ENCODE measurements around the gene ZNF678.

The ZNF678 gene

DNA sequence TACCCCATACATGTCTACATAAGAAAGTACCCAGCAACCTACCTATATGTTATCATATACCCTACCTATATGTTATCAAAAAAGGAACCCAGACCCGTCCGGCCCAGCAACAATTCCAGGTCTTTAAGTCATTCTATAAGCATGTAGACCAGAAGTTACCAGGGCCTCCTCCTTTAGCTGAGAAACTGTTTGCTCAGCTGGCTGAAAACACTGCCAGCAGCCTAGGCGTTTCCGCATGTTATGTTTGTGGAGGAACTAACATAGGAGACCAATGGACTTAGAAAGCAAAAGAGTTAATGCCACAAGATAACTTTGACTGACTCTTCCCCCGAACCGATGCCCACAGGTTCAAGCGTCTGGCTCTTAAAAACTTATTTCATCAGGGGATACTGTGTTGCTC is 7.1 kb upstream of the ZNF678 start:
- H2BK15ac ChIP-seq (ENCODE audit: low read depth, poor library complexity, severe bottlenecking): no peak overlapping the region
- no peak overlapping the region for H3K4me2 ChIP-seq (ENCODE audit: low read length, poor library complexity, severe bottlenecking)
- no peak overlapping the region for H4K91ac ChIP-seq (ENCODE audit: low read length)
- no peak overlapping the region for H2BK12ac ChIP-seq (ENCODE audit: low read length in 2 of 2)
- DNase-seq: no peak
- H3K18ac ChIP-seq (ENCODE audit: low read depth in 1 of 2, low read length in 2 of 2): no peak overlapping the region
- no peak overlapping the region for H3K27ac ChIP-seq (ENCODE audit: low read length, poor library complexity, severe bottlenecking)
- H3K23ac ChIP-seq (ENCODE audit: low read length in 2 of 2): no peak overlapping the region
- no peak overlapping the region for H3K9ac ChIP-seq (ENCODE audit: low read length)
- no peaks in the 10 kb centered on the region for H3K36me3 ChIP-seq (ENCODE audit: control insufficient read depth in 1 of 2, insufficient read depth in 2 of 2, low read depth in 1 of 2, low read length in 2 of 2)
- no peak overlapping the region for H2AFZ ChIP-seq (ENCODE audit: low read depth, low read length)
- peaks cover 15% of the 10 kb centered on the region for H3K9me3 ChIP-seq (ENCODE audit: control insufficient read depth, low read length)
- H3K4me3 ChIP-seq (ENCODE audit: insufficient read depth in 1 of 2, low read depth in 1 of 2, low read length in 2 of 2): no peak overlapping the region
- no peak overlapping the region for H2BK5ac ChIP-seq (ENCODE audit: low read depth, low read length, poor library complexity, severe bottlenecking)
- no peak overlapping the region for H2BK120ac ChIP-seq (ENCODE audit: low read depth, low read length)
- no peak overlapping the region for H4K8ac ChIP-seq (ENCODE audit: low read length)
- H3K14ac ChIP-seq (ENCODE audit: low read length in 2 of 2): no peak overlapping the region
- H3K79me1 ChIP-seq (replicated peaks; ENCODE audit: low read length, poor library complexity, severe bottlenecking): no peaks in the 10 kb centered on the region
- no peak overlapping the region for H2AK5ac ChIP-seq (ENCODE audit: low read length, severe bottlenecking)
- peaks cover 0 to 32% of the 10 kb centered on the region in 2 experiments for H3K27me3 ChIP-seq (ENCODE audit: control insufficient read depth in 1 of 2, insufficient read depth in 1 of 2, low read length in 2 of 2)
- H3K4me1 ChIP-seq (ENCODE audit: control insufficient read depth, insufficient read depth, low read depth, low read length): no peaks in the 10 kb centered on the region
- no peak overlapping the region for H3K4ac ChIP-seq (ENCODE audit: low read depth in 1 of 2, low read length in 2 of 2)
- WGBS: 91% methylated on average over 7 of the region's 7 CpGs

DNA sequence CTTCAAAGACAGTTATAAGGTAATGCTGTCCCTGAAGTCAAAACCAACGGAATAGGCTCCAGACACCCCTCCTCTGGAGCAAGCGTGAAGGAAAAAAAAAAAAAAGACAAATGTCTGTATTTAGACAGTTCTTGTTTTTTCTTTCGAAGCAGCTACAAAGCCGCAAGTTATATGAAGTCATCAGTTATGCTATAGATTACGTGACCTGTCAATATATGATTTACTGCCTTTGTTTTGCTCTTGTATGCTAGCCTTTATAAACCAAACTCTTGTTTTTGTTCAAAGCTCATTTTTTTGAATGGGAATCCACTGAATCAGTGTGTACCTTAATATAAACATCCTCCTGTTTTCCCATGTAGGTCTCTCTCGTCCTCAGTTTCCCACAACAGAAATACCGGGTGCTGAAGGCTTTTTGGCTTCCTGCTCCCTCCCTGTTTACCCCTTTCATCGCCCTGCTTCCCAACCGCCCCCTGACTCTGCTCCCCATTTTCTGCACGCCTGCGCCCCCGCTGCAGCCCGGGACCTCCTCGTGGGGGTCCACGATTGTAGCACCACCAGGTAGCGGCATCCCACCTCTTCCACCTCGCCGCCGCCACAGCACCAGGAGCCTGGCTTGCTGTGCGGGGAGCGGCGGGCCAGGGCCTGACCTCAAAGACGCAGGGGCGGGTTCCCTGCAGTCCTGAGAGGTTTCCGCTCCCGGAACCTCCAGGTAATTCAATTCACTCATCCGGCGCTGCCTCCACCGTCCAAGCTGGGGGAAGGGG is 5.2 kb upstream of the ZNF678 start:
- Histone ChIP-seq H3K23ac (ENCODE audit: low read length in 2 of 2) (no peak overlapping the region), H3K4ac (ENCODE audit: low read depth in 1 of 2, low read length in 2 of 2) (no peak overlapping the region), H2BK5ac (ENCODE audit: low read depth, low read length, poor library complexity, severe bottlenecking) (no peak overlapping the region), H3K9ac (ENCODE audit: low read length) (no peak overlapping the region), H3K14ac (ENCODE audit: low read length in 2 of 2) (no peak overlapping the region), H3K36me3 (ENCODE audit: control insufficient read depth in 1 of 2, insufficient read depth in 2 of 2, low read depth in 1 of 2, low read length in 2 of 2) (no peaks in the 10 kb centered on the region), H2AFZ (ENCODE audit: low read depth, low read length) (no peak overlapping the region), H3K79me1 (replicated peaks; ENCODE audit: low read length, poor library complexity, severe bottlenecking) (peaks cover 3% of the 10 kb centered on the region), H4K8ac (ENCODE audit: low read length) (no peak overlapping the region), H2BK120ac (ENCODE audit: low read depth, low read length) (no peak overlapping the region), H3K27me3 (ENCODE audit: control insufficient read depth in 1 of 2, insufficient read depth in 1 of 2, low read length in 2 of 2) (peaks cover 0 to 36% of the 10 kb centered on the region in 2 experiments), H3K9me3 (ENCODE audit: control insufficient read depth, low read length) (peaks cover 11% of the 10 kb centered on the region), H3K18ac (ENCODE audit: low read depth in 1 of 2, low read length in 2 of 2) (no peak overlapping the region), H2AK5ac (ENCODE audit: low read length, severe bottlenecking) (no peak overlapping the region), H2BK12ac (ENCODE audit: low read length in 2 of 2) (no peak overlapping the region), H3K4me1 (ENCODE audit: control insufficient read depth, insufficient read depth, low read depth, low read length) (peaks cover 3% of the 10 kb centered on the region), H3K27ac (ENCODE audit: low read length, poor library complexity, severe bottlenecking) (no peak overlapping the region), H3K4me2 (ENCODE audit: low read length, poor library complexity, severe bottlenecking) (no peak overlapping the region), H2BK15ac (ENCODE audit: low read depth, poor library complexity, severe bottlenecking) (no peak overlapping the region), H4K91ac (ENCODE audit: low read length) (no peak overlapping the region), H3K4me3 (ENCODE audit: insufficient read depth in 1 of 2, low read depth in 1 of 2, low read length in 2 of 2) (no peak overlapping the region)
- no peak for DNase-seq
- WGBS: 91% methylated on average over 29 of the region's 29 CpGs

DNA sequence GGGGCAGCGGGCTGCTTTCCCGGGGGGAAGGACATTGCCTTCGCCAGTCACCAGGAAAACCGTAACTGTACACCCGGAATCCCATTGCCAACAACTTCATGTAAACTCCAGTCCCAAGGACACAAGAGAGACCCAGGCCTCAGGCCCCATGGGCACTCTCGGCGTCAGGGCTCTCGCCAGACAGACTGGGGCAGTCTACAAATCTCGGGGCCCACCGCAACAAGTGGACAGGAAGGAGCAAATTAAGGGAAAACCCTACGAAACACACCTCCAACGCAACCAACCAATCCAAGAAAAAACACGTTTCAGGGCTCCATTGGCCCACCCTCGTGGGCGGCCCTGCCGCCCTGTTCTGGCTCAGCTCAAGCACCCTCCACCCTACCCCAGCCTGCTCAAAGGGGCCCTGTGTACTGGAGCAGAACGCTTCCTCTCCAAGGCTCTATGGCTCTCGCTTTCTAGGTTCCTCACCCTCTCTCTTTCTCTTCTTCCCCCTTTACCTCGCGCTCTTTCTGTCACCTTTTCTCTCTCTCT is 4.6 kb upstream of the ZNF678 start:
- Histone ChIP-seq H3K14ac (ENCODE audit: low read length in 2 of 2) (no peak overlapping the region), H4K91ac (ENCODE audit: low read length) (no peak overlapping the region), H3K4ac (ENCODE audit: low read depth in 1 of 2, low read length in 2 of 2) (no peak overlapping the region), H2BK15ac (ENCODE audit: low read depth, poor library complexity, severe bottlenecking) (no peak overlapping the region), H2AFZ (ENCODE audit: low read depth, low read length) (no peak overlapping the region), H3K27me3 (ENCODE audit: control insufficient read depth in 1 of 2, insufficient read depth in 1 of 2, low read length in 2 of 2) (peaks cover 0 to 36% of the 10 kb centered on the region in 2 experiments), H3K4me2 (ENCODE audit: low read length, poor library complexity, severe bottlenecking) (no peak overlapping the region), H3K4me1 (ENCODE audit: control insufficient read depth, insufficient read depth, low read depth, low read length) (peaks cover 3% of the 10 kb centered on the region), H3K18ac (ENCODE audit: low read depth in 1 of 2, low read length in 2 of 2) (no peak overlapping the region), H2BK5ac (ENCODE audit: low read depth, low read length, poor library complexity, severe bottlenecking) (no peak overlapping the region), H4K8ac (ENCODE audit: low read length) (no peak overlapping the region), H2BK12ac (ENCODE audit: low read length in 2 of 2) (no peak overlapping the region), H3K23ac (ENCODE audit: low read length in 2 of 2) (no peak overlapping the region), H3K9ac (ENCODE audit: low read length) (no peak overlapping the region), H2BK120ac (ENCODE audit: low read depth, low read length) (no peak overlapping the region), H3K9me3 (ENCODE audit: control insufficient read depth, low read length) (peaks cover 11% of the 10 kb centered on the region), H2AK5ac (ENCODE audit: low read length, severe bottlenecking) (no peak overlapping the region), H3K27ac (ENCODE audit: low read length, poor library complexity, severe bottlenecking) (no peak overlapping the region), H3K4me3 (ENCODE audit: insufficient read depth in 1 of 2, low read depth in 1 of 2, low read length in 2 of 2) (no peak overlapping the region), H3K36me3 (ENCODE audit: control insufficient read depth in 1 of 2, insufficient read depth in 2 of 2, low read depth in 1 of 2, low read length in 2 of 2) (no peaks in the 10 kb centered on the region), H3K79me1 (replicated peaks; ENCODE audit: low read length, poor library complexity, severe bottlenecking) (peaks cover 3% of the 10 kb centered on the region)
- DNase-seq: no peak
- WGBS: 93% methylated on average over 20 of the region's 20 CpGs

DNA sequence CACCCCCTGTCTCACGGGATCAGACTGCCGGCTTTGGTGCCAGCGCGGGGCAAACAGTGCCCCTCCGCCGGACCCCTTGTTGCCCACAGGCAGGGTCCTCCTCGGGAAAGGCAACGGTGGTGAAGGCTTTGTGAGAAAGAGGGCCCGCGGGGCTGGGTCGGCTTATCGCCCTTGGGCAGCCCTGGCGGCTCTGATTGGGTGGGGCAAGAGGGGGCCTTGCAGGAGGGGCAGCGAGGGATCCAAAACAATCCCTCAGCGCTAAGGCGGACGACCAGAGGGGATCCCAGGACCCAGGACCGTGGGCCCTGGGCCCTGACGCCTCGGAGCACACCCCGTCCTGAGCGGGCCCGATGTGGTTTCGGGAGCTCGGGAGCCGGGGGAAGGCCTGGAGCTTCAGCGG is 3.9 kb upstream of the ZNF678 start:
- WGBS: 87% methylated on average over 26 of the region's 27 CpGs
- no peak overlapping the region for H3K18ac ChIP-seq (ENCODE audit: low read depth in 1 of 2, low read length in 2 of 2)
- H3K4me1 ChIP-seq (ENCODE audit: control insufficient read depth, insufficient read depth, low read depth, low read length): peaks cover 3% of the 10 kb centered on the region
- H3K4ac ChIP-seq (ENCODE audit: low read depth in 1 of 2, low read length in 2 of 2): no peak overlapping the region
- no peak overlapping the region for H2BK15ac ChIP-seq (ENCODE audit: low read depth, poor library complexity, severe bottlenecking)
- H3K23ac ChIP-seq (ENCODE audit: low read length in 2 of 2): no peak overlapping the region
- no peak overlapping the region for H3K14ac ChIP-seq (ENCODE audit: low read length in 2 of 2)
- H3K9me3 ChIP-seq (ENCODE audit: control insufficient read depth, low read length): peaks cover 11% of the 10 kb centered on the region
- H3K27ac ChIP-seq (ENCODE audit: low read length, poor library complexity, severe bottlenecking): no peak overlapping the region
- no peak overlapping the region for H3K9ac ChIP-seq (ENCODE audit: low read length)
- H4K91ac ChIP-seq (ENCODE audit: low read length): no peak overlapping the region
- no peak overlapping the region for H2AK5ac ChIP-seq (ENCODE audit: low read length, severe bottlenecking)
- H2BK5ac ChIP-seq (ENCODE audit: low read depth, low read length, poor library complexity, severe bottlenecking): no peak overlapping the region
- H3K4me3 ChIP-seq (ENCODE audit: insufficient read depth in 1 of 2, low read depth in 1 of 2, low read length in 2 of 2): no peak overlapping the region
- no peaks in the 10 kb centered on the region for H3K36me3 ChIP-seq (ENCODE audit: control insufficient read depth in 1 of 2, insufficient read depth in 2 of 2, low read depth in 1 of 2, low read length in 2 of 2)
- no peak overlapping the region for H2AFZ ChIP-seq (ENCODE audit: low read depth, low read length)
- H3K27me3 ChIP-seq (ENCODE audit: control insufficient read depth in 1 of 2, insufficient read depth in 1 of 2, low read length in 2 of 2): peaks cover 0 to 36% of the 10 kb centered on the region in 2 experiments
- no peak overlapping the region for H2BK12ac ChIP-seq (ENCODE audit: low read length in 2 of 2)
- DNase-seq: no peak
- H3K79me1 ChIP-seq (replicated peaks; ENCODE audit: low read length, poor library complexity, severe bottlenecking): peaks cover 3% of the 10 kb centered on the region
- no peak overlapping the region for H4K8ac ChIP-seq (ENCODE audit: low read length)
- no peak overlapping the region for H3K4me2 ChIP-seq (ENCODE audit: low read length, poor library complexity, severe bottlenecking)
- H2BK120ac ChIP-seq (ENCODE audit: low read depth, low read length): no peak overlapping the region

Data from mesenchymal stem cell (in vitro differentiated cells and primary cell).